ENCODE measurements around the gene ARID1B.
"Not testable (repeated sequence)": the region's sequence is repeated elsewhere in the genome, so short reads cannot be mapped to it uniquely, and the experiment has no call there.

Gene ARID1B

GRCh38 chr6:157147054-157148026 lies 370.2 kb downstream of the ARID1B start:
- not testable (repeated sequence) for DNase-seq

- no peak for DNase-seq
These were observed 371.5 kb downstream of the ARID1B start for GRCh38 chr6:157148391-157149323.

- DNase-seq: no peak
These were observed 372.9 kb downstream of the ARID1B start for GRCh38 chr6:157150076-157150475.

- DNase-seq: no peak
These were observed 373.9 kb downstream of the ARID1B start for GRCh38 chr6:157151029-157151428.

- DNase-seq: no peak
These were observed 374.8 kb downstream of the ARID1B start for GRCh38 chr6:157151989-157152388.

- no peak for DNase-seq
These were observed 375.4 kb downstream of the ARID1B start for GRCh38 chr6:157152556-157152955.

- no peak for DNase-seq
These were observed 378.6 kb downstream of the ARID1B start for GRCh38 chr6:157155804-157156203.

- DNase-seq: no peak
These were observed 380.1 kb downstream of the ARID1B start for GRCh38 chr6:157157258-157157657.

- DNase-seq: no peak
These were observed 381.3 kb downstream of the ARID1B start for GRCh38 chr6:157158456-157158855.

GRCh38 chr6:157158897-157159296 lies 381.7 kb downstream of the ARID1B start:
- no peak for DNase-seq

GRCh38 chr6:157159348-157159747 lies 382.2 kb downstream of the ARID1B start:
- no peak for DNase-seq

- no peak for DNase-seq
These were observed 384.7 kb downstream of the ARID1B start for GRCh38 chr6:157161912-157162311.

- DNase-seq: no peak
These were observed 385.7 kb downstream of the ARID1B start for GRCh38 chr6:157162766-157163433.

- DNase-seq: no peak
These were observed 386.4 kb downstream of the ARID1B start for GRCh38 chr6:157163434-157164159.

- DNase-seq: no peak
These were observed 387.8 kb downstream of the ARID1B start for GRCh38 chr6:157164972-157165371.

GRCh38 chr6:157166784-157167183 lies 389.6 kb downstream of the ARID1B start:
- DNase-seq: no peak

- no peak for DNase-seq
These were observed 390.7 kb downstream of the ARID1B start for GRCh38 chr6:157167837-157168236.

GRCh38 chr6:157168471-157168870 lies 391.3 kb downstream of the ARID1B start:
- no peak for DNase-seq

GRCh38 chr6:157169226-157169625 lies 392.0 kb downstream of the ARID1B start:
- no peak for DNase-seq

- no peak for DNase-seq
These were observed 392.5 kb downstream of the ARID1B start for GRCh38 chr6:157169656-157170055.

GRCh38 chr6:157170535-157170934 lies 393.4 kb downstream of the ARID1B start:
- no peak for DNase-seq

GRCh38 chr6:157171801-157172200 lies 394.6 kb downstream of the ARID1B start:
- DNase-seq: no peak

All from inflammatory macrophage treated with lipopolysaccharide for 1 hour (primary cell).